Measurements from ENCODE around the gene ZNF592.

The ZNF592 gene

DNA sequence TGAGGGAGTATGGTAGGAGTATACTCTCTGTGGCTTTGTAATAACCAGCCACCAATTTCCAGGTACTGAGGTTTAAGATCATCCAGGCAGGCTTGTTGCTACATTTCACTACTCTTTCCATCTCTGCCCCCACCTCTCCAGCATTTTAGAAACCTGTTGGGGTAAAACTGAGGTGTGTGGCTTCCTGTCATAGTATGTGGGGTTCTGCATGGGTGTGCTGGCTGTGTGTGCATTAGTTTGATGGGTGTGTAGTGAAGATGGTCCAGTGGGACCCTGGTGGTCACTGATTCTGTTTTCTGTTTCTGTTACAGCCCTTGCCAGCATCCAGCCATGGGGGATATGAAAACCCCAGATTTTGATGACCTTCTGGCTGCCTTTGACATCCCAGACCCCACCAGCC lies 34.0 kb downstream of the ZNF592 start:
- no peak for DNase-seq

DNA sequence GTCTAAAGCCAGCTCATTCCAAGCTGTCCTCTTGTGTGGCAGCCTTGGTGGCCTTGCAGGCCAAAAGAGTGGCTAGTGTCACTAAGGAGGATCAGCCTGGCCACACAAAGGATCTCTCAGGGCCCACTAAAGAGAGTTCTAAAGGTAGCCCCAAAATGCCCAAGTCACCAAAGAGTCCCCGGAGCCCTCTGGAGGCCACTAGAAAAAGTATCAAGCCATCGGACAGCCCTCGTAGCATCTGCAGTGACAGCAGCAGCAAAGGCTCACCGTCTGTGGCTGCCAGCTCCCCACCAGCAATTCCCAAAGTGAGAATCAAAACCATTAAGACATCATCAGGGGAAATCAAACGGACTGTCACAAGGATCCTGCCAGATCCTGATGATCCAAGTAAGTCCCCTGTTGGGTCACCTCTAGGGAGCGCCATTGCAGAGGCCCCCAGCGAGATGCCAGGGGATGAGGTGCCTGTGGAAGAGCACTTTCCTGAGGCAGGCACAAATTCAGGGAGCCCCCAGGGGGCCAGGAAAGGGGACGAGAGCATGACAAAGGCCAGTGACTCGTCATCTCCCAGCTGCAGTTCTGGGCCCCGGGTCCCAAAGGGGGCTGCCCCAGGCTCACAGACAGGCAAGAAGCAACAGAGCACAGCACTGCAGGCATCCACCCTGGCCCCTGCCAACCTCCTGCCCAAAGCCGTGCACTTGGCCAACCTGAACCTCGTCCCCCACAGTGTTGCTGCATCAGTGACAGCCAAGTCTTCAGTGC lies 35.3 kb downstream of the ZNF592 start:
- DNase-seq: no peak

DNA sequence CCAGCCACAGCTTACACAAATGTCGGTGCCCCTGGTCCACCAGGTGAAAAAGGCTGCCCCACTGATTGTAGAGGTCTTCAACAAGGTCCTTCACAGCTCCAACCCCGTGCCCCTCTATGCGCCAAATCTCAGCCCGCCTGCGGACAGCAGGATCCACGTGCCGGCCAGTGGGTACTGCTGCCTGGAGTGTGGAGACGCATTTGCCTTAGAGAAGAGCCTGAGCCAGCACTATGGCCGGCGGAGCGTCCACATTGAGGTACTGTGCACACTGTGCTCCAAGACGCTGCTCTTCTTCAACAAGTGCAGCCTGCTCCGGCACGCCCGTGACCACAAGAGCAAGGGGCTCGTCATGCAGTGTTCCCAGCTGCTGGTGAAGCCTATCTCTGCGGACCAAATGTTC lies 35.9 kb downstream of the ZNF592 start:
- no peak for DNase-seq

DNA sequence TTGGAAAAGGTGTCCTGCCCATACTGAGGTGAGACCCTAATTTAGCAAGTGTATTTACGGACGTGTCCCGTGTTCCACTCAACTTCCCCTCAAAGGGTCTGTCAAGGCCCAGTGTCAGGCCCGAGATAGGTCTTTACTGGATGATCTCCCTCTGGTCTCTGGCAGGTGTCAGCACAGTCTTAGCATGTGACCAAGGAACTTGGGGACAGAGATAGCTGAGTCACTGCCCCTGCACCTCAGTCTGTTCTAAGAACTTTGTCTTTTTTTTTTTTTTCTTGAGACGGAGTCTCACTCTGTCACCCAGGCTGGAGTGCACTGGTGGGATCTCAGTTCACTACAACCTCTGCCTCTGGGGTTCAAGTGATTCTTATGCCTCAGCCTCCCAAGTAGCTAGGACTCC lies 36.7 kb downstream of the ZNF592 start:
- no peak for DNase-seq

DNA sequence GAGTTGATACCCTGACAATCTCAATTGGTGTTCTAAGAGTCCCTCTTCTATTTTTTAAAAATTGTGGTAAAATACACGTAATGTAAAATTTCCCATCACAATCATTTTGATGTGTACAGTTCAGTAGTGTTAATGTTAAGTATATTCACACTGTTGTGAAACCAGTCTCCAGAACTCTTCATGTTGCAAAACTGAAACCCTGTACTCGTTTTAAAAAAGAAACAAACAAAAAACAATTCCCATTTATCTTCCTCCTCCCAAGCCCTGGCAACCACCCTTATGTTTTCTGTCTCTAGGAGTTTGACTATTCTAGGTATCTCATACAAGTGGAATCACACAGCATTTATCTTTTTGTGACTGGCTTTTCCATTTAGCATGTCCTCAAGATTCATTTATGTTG lies 40.1 kb downstream of the ZNF592 start:
- DNase-seq: peak; percentile 54

DNA sequence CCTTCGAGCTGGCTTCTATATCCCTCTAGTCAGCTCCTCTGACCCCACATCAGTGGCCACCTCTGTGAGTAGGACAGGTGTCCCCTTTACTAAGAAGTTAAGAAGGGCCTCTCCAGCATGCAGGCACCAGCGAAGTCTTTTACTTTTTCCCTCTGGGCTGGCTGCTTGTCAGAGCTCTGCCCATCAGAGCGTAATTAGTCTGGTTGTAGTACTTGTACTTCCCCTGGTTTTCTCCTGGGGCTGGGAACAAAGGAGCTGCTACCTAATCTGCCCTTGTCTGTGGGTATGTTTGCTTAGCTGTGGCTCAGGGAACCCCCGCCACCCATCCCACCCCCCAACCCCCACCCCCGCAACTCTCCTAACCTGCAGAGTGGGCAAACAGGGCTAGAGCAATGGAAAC lies 41.4 kb downstream of the ZNF592 start:
- DNase-seq: no peak

DNA sequence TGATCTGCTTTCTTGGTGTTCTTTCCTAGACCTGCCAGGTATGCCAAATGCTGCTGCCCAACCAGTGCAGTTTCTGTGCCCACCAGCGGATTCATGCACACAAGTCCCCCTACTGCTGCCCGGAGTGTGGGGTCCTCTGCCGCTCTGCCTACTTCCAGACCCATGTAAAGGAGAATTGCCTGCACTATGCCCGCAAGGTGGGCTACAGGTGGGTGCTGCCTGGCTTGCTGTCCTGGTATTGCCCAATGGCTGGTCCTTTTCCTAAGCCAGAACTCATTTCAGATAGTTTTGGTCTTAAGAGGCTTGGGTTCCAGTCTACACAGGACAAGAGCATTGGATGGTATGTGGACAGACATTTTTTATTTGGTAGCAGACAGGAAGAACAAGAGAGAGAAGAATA lies 42.3 kb downstream of the ZNF592 start:
- DNase-seq: no peak

DNA sequence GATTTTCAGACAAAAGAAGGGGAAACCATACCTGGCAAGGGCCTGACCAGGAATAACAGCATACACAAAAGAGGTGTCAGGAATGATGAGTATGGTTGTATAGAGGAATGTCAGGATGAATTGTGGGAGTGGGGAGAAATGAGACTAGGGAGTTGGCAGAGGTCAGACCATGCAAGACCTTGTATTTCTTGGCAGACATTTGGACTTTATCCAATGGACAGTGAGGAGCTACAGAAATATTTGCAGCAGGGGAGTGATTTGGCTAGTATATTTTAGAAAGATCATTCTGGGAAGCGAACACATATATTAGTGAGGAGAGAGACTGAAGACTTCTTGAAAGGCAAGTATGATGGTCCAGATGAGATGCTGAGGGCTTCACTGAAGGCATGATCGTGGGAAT lies 43.4 kb downstream of the ZNF592 start:
- DNase-seq: no peak

DNA sequence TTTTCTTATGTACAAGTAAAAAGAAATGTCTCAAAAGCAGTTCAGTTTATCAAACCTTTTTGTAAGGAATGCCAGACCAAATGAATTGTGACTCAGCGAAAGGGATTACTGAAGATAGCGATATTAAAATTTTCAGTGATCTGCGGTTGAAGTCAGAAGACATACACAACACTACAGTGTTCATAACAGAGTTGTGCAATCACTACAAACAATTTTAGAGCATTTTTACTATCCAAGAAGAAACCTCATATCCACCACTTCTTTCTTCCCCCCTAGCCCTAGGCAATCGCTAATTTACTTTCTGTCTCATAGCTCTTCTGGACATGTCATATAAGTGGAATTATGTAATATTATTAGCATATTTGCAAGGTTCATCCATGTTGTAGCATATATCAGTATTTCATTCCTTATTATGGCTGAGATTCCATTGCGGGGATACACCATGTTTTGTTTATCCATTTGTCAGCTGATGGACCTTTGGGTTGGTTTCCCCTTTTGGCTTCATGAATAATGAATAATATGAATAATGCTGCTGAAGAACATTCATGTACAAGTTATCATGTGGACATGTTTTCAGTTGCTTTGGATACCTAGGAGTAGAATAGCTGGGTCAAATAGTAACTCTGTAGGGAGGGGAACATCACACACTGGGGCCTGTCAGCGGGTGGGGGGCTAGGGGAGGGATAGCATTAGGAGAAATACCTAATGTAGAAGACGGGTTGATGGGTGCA lies 45.2 kb downstream of the ZNF592 start:
- no peak for DNase-seq

DNA sequence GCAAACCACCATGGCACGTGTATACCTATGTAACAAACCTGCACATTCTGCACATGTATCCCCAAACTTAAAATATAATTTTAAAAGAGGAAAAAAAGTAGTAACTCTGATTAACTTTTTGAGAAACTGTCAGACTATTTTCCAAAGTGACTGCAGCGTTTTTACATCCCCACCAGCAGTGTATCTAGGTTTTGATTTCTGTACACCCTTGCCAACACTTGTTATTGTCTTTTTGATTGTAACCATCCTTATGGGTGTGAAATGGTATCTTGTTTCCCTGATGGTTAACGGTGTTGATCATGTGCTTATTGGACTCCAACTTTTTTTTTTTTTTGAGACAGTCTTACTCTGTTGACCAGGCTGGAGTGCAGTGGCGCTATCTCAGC lies 45.8 kb downstream of the ZNF592 start:
- DNase-seq: no peak

DNA sequence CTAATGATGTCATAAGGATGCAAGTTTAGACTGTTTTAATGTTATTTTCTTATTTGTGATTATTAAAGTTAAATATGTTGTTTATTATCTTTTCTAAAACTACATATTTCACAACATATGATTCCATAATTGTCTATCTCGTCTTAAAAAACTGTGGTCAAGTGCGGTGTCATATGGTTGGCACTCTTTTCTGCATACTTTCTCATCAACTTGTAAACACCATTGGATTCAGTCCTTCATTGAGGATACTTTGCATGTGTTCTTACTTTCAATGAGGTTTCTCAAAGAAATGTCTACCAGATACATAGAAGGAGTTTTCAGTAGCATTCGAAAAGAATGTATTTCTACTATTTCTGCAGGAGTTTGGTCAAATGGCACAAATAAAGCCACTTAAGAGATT lies 46.8 kb downstream of the ZNF592 start:
- DNase-seq: no peak

DNA sequence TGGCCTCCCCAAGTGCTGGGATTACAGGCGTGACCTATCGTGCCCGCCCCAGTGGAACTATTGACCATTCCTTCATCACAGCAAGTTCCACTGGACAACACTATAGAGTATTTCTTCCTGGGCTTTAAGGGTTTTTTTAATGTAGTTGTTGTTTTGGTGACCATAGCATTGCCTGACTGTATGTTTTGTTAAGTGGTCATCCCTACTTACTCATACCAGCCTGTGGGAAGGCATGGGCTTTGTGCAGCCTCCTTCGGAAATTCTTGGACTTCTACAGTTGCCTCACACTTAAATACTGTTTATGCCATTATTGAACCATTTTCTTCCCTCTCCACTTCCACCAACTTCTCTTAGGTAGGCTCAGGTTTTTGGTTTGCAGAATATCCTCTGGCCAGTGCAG lies 48.8 kb downstream of the ZNF592 start:
- no peak for DNase-seq

DNA sequence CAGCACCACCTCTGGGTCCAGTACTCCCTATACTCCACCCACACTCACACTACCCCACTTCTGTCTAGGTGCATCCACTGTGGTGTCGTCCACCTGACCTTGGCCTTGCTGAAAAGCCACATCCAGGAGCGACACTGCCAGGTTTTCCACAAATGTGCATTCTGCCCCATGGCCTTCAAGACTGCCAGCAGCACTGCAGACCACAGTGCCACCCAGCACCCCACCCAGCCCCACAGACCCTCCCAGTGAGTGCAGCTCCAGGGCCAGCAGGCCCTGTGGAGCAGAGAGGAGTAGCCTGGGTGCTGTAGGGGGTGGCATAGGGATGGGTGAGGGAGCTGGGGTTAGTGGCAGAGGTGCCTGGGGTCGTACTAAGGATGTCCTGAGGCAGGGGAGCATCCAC lies 49.4 kb downstream of the ZNF592 start:
- no peak for DNase-seq

DNA sequence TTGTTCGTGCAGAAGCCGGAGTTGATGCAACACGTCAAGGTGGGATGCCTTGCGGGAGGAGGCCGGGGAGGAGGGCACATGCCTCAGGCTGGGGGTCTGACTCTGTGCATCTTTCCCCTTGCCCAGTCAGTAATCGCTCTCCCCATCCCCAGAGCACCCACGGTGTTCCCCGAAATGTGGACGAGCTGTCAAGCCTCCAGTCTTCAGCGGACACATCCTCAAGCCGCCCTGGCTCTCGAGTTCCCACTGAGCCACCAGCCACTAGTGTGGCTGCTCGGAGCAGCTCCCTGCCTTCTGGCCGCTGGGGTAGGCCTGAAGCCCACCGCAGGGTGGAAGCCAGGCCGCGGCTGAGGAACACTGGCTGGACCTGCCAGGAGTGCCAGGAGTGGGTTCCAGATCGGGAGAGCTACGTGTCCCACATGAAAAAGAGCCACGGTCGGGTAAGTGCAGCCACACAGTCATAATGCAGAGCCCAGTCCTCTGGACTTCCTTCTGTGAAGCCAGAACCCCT lies 50.1 kb downstream of the ZNF592 start:
- no peak for DNase-seq

DNA sequence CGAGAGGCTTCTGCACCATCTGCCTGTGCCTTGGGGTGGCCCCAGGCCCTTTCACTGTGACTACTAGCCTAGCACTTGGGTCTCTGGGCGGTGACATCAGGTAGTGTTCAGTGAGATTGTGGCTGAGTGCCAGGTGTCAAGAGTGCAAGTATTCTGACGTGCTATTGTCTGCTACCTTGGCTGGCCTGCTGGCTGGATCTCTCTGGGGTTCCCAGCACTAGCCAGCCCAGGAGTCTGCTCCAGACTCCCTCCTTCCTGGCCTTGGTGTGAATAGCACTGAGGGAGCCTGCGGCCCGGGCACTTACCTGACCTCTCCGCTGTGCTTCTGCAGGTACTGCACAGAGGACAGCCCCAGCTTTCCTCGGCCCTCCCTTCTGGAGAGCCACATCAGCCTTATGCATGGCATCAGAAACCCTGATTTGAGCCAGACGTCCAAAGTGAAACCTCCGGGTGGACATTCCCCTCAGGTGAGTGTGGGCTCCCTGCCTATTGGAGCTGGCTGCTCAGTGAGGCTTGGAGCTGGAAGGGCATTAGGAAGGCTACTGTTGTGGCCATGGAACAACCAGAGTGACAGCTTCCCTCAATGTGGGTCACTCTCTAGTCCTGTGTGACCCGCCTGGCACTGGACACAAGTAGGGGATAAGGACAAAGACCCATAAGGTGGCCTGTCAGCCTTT lies 51.3 kb downstream of the ZNF592 start:
- no peak for DNase-seq

DNA sequence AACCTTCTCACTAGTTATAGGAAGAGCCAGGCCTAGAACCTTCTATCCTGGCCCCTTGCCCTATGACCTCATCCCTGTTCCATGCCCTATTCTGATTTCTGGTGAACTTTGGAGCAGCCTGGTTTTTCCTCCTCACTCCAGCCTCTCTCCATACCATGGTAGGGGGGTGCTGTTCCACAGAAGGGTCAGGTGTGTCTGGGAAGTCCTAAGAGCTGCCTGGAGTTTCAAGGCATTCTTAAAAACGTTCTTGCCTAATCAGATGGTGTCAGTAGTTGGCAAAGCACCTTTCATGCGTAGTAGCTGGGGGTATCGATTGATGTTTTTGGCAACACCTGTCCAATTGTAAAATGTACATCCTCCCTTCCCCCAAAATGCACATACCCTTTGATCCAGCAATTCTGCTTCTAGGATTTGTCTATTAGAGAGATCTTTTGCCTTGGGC lies 52.0 kb downstream of the ZNF592 start:
- DNase-seq: no peak

DNA sequence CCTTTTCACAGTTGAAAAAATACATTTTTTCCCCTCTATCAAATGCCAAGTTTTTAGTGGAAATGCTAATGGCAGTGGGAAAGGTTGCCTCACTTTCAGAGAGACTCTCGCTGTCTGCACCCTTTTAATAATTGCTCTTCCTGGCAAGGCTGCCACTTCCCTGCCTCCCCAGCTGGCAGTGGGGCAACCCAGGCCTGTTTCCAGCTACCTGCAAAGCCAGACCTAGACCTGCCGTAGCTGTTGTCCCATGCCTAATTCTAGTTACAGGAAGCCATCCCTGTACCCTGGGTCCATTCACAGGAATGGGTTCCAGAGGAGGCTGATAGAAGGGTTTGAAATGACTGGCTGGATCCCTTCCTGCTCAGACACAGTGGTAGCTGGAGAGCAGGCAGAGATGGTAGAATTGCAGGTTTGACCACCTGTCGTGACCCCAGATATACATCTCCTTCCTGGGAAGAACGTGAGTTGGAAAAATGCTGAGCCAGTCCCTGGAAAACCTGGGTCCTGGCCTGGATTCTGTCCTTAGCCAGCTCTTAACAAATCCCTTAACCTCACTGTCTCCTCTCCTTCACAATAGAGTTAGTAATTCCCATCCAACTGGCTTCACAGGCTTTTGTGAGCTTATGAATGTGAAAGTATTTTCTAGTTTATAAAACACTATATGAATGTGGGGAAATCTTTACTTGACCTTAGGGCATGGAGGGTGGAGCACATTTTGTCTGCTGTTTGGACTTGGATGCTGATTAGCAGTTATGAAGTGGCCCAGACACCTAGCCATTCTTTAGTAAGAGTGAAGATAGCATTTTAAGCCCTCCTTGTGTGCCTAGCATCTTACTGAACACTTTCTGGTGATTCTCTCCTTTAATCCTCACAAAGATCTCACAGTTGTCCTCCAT lies 55.9 kb downstream of the ZNF592 start:
- DNase-seq: no peak

DNA sequence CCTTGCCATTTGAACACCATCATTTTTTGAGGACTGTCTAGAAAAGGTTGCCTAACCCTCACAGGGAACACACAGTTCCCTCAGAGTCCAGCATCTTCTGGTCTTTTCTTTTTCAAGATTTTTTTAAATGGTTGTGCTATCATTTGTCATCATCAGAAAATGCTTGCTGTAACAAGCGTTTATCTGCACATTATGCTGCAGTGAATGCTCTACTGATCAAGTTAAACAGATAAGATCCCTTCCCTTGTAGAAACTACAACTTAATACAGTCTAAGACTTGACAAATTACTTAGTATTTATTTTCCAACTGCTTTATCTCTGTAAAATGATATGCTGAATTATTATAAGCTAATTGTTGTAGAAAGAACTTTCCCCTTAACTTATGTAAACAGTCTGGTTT lies 56.8 kb downstream of the ZNF592 start:
- DNase-seq: no peak

DNA sequence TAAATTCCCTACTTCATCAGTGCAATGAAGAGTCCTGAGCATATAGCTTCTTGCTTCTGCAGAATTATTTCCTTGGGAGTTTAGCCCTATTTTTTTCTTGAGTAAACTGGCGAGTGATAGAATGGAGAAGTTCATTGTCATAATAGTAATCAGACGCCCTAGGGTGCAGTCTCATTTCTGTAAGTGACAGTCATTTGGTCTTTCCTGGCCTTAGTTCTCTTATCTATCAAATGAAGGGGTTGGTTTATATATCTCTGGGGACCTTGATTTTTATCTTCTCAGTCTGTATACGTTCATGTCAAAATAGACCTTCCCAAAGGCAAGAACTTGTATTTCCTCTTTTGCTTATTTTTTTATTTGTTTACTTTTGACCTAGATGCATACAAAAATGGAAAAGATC lies 58.8 kb downstream of the ZNF592 start:
- DNase-seq: peak; percentile 12

DNA sequence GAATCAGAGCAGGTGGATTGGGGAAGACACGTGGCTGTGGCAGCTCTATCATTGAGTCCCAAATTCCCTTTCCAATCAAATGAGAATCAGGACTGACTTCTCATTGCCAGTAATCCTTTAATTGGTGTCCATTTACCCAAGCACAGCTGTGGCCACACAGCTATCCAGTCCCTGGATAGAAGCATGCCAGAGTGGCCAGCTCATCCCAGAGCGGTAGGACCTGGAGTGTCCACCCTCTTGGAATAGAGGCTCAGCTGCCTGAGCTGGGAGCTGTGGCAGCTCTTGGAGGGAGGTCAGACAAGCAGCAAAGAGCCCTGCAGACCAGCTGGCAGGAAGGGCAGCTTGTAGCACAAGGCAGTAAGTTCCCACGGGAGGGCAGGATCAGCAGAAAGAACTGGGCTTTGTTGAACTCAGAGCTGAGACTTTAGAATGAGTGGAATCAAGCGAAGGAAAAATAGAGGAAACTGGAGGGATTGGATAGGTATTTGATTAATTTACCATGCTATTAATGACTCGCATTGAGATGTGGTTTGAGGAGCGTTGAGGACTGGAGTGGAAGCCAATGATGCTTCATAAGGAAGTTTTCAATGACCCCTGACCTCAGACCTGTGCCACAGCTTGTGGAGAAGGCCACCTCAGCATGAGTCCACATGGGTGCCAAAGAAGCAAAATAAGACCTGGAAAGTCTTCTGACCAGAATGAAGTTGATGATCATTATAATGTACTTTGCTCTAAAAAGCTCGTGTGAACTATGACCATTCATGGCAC lies 61.9 kb downstream of the ZNF592 start:
- no peak for DNase-seq

DNA sequence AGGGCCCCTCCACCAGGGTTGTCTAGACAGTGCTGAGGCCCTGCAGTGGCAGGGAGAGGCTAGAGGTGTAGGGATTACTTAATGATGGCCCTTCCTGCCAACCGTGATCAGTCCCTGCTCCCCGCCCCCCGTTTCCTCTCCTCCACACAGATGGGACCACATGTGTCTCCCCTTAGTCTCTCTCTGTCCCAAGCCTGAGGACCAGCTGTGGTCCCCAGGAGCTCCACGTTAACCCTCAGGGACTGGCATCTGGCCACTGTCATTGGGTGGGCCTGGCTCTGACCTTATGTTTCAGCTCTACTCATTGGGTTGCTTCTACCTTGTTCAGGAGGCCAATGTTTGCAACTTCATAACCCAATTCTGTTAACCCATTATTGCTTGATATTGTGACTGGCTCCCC lies 62.8 kb downstream of the ZNF592 start:
- DNase-seq: no peak

DNA sequence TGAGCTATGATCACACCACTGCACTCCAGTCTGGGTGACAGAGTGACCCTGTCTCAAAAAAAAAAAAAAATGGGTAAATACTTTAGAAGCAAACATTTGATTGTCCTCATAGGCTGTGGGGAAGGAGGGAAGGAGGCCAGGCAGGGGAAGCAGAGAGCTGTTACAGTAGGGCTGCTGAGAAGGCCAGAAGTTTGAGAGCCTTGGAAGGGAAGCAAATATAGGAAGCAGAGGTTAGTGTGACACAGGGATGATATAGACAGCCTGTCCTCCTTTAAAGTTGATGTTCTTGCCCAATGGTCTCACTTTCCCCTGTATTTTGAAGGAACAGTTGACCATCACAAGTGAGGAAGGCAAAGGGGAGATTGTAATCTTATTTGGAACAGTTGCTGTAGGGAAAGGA lies 63.4 kb downstream of the ZNF592 start:
- peak; percentile 41 for DNase-seq

Measured in inflammatory macrophage treated with lipopolysaccharide for 4 hours (primary cell).